GM23338 (cell line): Measurements from ENCODE around the gene ST6GALNAC3.

ENCODE experiments used
- CREB1 ChIP-seq: fragments of 250-450 bp; sonication (Bioruptor Pico); IDR thresholded peaks from 2 replicates; pipeline ENCODE4 v1.5.0; 2020; ENCODE audit warnings: low read depth, mild to moderate bottlenecking, moderate library complexity
- EZH2 ChIP-seq: fragments of 200-600 bp; sonication (generic); IDR thresholded peaks from one replicate; pipeline ENCODE4 v1.8.0; 2017; ENCODE audit warnings: antibody characterized with exemption, mild to moderate bottlenecking, low read depth; ENCODE audit not compliant: unreplicated experiment
- EZH2phosphoT487 ChIP-seq: fragments of 200-600 bp; sonication (generic); IDR thresholded peaks from one replicate; pipeline ENCODE4 v1.8.1; 2018; ENCODE audit warnings: antibody characterized with exemption; ENCODE audit not compliant: unreplicated experiment
- JUNB ChIP-seq: IDR thresholded peaks from one replicate; pipeline ENCODE4 v1.6.1; 2016; ENCODE audit warnings: antibody characterized with exemption; ENCODE audit not compliant: unreplicated experiment
- NANOG ChIP-seq: IDR thresholded peaks from 2 replicates; pipeline ENCODE4 v1.6.1; 2016; ENCODE audit warnings: antibody characterized with exemption, borderline replicate concordance
- POLR2AphosphoS5 ChIP-seq: IDR thresholded peaks from 2 replicates; pipeline ENCODE4 v1.6.1; 2016; ENCODE audit warnings: antibody characterized with exemption, low read depth
- TF ChIP-seq, protein P1 (sequence below), 2 experiments: fragments of 200-600 bp in 1 of 2; sonication (generic) in 1 of 2; conservative IDR thresholded peaks; 2 replicates each; pipeline versions ENCODE4 v1.5.1 to v1.6.1; 2016 to 2017; ENCODE audit warnings: antibody characterized with exemption in 2 of 2, low read depth in 2 of 2, mild to moderate bottlenecking in 2 of 2, moderate library complexity in 1 of 2
- TF ChIP-seq, protein P2 (sequence below): IDR thresholded peaks from one replicate; pipeline ENCODE4 v1.6.1; 2018; ENCODE audit warnings: antibody characterized with exemption; ENCODE audit not compliant: unreplicated experiment
- TF ChIP-seq, protein P3 (sequence below): fragments of 250-450 bp; sonication (Bioruptor Pico); IDR thresholded peaks from 2 replicates; pipeline ENCODE4 v1.5.0; 2020; ENCODE audit warnings: mild to moderate bottlenecking, moderate library complexity
- TF ChIP-seq, protein P4 (sequence below): IDR thresholded peaks from 2 replicates; pipeline ENCODE4 v1.6.1; 2016; ENCODE audit warnings: antibody characterized with exemption

DNA sequence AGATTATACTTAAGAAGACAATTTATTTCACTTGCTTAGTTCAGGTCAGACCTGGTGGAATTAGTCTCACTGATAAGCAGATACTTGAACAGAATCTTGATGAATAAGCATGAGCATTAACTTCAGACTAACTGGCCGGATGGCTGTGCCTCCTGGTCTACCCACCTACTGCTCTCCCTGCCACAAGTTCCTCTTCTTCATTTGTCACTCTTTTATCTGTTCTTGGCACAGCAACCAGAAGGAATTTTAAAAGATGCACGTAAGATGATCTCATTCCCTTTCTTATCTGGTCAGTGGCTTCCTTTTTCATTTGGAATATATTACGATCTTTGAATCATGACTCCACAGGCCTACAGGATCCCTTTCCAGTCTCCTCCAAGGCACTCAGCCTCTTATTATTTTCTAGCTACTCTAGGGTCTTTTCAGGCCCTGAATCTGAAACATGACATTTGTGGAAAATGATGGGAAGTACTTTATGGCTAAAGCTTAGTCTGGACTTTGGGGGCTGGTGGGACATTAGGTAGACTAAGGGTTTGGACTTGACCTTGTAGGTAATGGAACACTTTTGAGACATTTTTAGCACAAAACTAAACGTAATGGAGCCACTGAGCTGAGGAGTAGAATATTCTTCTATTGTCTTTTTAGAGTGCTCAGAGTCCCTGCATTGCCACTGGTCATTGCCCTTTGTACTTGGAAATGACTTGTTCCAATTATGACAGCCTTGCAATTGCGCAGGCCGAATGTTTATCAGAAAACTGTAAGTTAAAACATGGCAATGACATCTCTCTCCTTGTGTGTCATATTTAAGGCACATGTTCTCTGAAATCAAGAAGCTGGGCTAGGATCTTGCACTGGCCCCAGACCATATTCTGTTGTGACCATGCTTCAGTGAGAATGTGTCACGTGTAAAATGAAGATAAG is 16.0 kb downstream of the ST6GALNAC3 start:
- TF ChIP-seq, protein P1, sequence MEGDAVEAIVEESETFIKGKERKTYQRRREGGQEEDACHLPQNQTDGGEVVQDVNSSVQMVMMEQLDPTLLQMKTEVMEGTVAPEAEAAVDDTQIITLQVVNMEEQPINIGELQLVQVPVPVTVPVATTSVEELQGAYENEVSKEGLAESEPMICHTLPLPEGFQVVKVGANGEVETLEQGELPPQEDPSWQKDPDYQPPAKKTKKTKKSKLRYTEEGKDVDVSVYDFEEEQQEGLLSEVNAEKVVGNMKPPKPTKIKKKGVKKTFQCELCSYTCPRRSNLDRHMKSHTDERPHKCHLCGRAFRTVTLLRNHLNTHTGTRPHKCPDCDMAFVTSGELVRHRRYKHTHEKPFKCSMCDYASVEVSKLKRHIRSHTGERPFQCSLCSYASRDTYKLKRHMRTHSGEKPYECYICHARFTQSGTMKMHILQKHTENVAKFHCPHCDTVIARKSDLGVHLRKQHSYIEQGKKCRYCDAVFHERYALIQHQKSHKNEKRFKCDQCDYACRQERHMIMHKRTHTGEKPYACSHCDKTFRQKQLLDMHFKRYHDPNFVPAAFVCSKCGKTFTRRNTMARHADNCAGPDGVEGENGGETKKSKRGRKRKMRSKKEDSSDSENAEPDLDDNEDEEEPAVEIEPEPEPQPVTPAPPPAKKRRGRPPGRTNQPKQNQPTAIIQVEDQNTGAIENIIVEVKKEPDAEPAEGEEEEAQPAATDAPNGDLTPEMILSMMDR (conservative IDR thresholded peaks at IDR 0.05; ENCODE audit: low read depth in 2 of 2): no peak
- TF ChIP-seq JUNB: no peak
- no peak for TF ChIP-seq CREB1 (CRISPR knock-in tag)
- no peak for TF ChIP-seq EZH2phosphoT487
- TF ChIP-seq, protein P2, sequence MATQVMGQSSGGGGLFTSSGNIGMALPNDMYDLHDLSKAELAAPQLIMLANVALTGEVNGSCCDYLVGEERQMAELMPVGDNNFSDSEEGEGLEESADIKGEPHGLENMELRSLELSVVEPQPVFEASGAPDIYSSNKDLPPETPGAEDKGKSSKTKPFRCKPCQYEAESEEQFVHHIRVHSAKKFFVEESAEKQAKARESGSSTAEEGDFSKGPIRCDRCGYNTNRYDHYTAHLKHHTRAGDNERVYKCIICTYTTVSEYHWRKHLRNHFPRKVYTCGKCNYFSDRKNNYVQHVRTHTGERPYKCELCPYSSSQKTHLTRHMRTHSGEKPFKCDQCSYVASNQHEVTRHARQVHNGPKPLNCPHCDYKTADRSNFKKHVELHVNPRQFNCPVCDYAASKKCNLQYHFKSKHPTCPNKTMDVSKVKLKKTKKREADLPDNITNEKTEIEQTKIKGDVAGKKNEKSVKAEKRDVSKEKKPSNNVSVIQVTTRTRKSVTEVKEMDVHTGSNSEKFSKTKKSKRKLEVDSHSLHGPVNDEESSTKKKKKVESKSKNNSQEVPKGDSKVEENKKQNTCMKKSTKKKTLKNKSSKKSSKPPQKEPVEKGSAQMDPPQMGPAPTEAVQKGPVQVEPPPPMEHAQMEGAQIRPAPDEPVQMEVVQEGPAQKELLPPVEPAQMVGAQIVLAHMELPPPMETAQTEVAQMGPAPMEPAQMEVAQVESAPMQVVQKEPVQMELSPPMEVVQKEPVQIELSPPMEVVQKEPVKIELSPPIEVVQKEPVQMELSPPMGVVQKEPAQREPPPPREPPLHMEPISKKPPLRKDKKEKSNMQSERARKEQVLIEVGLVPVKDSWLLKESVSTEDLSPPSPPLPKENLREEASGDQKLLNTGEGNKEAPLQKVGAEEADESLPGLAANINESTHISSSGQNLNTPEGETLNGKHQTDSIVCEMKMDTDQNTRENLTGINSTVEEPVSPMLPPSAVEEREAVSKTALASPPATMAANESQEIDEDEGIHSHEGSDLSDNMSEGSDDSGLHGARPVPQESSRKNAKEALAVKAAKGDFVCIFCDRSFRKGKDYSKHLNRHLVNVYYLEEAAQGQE: no peak
- TF ChIP-seq POLR2AphosphoS5: no peak
- no peak for TF ChIP-seq EZH2
- no peak for TF ChIP-seq NANOG
- TF ChIP-seq, protein P3, sequence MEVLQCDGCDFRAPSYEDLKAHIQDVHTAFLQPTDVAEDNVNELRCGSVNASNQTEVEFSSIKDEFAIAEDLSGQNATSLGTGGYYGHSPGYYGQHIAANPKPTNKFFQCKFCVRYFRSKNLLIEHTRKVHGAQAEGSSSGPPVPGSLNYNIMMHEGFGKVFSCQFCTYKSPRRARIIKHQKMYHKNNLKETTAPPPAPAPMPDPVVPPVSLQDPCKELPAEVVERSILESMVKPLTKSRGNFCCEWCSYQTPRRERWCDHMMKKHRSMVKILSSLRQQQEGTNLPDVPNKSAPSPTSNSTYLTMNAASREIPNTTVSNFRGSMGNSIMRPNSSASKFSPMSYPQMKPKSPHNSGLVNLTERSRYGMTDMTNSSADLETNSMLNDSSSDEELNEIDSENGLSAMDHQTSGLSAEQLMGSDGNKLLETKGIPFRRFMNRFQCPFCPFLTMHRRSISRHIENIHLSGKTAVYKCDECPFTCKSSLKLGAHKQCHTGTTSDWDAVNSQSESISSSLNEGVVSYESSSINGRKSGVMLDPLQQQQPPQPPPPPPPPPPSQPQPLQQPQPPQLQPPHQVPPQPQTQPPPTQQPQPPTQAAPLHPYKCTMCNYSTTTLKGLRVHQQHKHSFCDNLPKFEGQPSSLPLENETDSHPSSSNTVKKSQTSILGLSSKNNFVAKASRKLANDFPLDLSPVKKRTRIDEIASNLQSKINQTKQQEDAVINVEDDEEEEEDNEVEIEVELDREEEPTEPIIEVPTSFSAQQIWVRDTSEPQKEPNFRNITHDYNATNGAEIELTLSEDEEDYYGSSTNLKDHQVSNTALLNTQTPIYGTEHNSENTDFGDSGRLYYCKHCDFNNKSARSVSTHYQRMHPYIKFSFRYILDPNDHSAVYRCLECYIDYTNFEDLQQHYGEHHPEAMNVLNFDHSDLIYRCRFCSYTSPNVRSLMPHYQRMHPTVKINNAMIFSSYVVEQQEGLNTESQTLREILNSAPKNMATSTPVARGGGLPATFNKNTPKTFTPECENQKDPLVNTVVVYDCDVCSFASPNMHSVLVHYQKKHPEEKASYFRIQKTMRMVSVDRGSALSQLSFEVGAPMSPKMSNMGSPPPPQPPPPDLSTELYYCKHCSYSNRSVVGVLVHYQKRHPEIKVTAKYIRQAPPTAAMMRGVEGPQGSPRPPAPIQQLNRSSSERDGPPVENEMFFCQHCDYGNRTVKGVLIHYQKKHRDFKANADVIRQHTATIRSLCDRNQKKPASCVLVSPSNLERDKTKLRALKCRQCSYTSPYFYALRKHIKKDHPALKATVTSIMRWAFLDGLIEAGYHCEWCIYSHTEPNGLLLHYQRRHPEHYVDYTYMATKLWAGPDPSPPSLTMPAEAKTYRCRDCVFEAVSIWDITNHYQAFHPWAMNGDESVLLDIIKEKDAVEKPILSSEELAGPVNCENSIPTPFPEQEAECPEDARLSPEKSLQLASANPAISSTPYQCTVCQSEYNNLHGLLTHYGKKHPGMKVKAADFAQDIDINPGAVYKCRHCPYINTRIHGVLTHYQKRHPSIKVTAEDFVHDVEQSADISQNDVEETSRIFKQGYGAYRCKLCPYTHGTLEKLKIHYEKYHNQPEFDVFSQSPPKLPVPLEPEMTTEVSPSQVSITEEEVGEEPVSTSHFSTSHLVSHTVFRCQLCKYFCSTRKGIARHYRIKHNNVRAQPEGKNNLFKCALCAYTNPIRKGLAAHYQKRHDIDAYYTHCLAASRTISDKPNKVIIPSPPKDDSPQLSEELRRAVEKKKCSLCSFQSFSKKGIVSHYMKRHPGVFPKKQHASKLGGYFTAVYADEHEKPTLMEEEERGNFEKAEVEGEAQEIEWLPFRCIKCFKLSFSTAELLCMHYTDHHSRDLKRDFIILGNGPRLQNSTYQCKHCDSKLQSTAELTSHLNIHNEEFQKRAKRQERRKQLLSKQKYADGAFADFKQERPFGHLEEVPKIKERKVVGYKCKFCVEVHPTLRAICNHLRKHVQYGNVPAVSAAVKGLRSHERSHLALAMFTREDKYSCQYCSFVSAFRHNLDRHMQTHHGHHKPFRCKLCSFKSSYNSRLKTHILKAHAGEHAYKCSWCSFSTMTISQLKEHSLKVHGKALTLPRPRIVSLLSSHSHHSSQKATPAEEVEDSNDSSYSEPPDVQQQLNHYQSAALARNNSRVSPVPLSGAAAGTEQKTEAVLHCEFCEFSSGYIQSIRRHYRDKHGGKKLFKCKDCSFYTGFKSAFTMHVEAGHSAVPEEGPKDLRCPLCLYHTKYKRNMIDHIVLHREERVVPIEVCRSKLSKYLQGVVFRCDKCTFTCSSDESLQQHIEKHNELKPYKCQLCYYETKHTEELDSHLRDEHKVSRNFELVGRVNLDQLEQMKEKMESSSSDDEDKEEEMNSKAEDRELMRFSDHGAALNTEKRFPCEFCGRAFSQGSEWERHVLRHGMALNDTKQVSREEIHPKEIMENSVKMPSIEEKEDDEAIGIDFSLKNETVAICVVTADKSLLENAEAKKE (CRISPR knock-in tag): no peak
- TF ChIP-seq, protein P4, sequence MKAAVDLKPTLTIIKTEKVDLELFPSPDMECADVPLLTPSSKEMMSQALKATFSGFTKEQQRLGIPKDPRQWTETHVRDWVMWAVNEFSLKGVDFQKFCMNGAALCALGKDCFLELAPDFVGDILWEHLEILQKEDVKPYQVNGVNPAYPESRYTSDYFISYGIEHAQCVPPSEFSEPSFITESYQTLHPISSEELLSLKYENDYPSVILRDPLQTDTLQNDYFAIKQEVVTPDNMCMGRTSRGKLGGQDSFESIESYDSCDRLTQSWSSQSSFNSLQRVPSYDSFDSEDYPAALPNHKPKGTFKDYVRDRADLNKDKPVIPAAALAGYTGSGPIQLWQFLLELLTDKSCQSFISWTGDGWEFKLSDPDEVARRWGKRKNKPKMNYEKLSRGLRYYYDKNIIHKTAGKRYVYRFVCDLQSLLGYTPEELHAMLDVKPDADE: no peak
